Activated CD4-positive, alpha-beta T cell treated with anti-CD3 and anti-CD28 coated beads for 4 hours (primary cell): ENCODE data around the gene ZC3HAV1.
"Not testable (repeated sequence)": the region's sequence is repeated elsewhere in the genome, so short reads cannot be mapped to it uniquely, and the experiment has no call there.

ENCODE experiments used
- DNase-seq, 2 donors: peaks; one replicate each; pipeline ENCODE4 v3.0.0-alpha.2; 2020

Gene ZC3HAV1

GRCh38 chr7:139081584-139081983, 27.9 kb downstream of the ZC3HAV1 start:
- DNase-seq, result no peak

GRCh38 chr7:139080905-139081304, 28.6 kb downstream of the ZC3HAV1 start:
- no peak for DNase-seq

GRCh38 chr7:139079861-139080260, 29.7 kb downstream of the ZC3HAV1 start:
- no peak for DNase-seq

- DNase-seq, result no peak
These were observed 30.6 kb downstream of the ZC3HAV1 start for GRCh38 chr7:139078911-139079310.

- DNase-seq, result no peak
These were observed 31.1 kb downstream of the ZC3HAV1 start for GRCh38 chr7:139078399-139078798.

GRCh38 chr7:139077706-139078105, 31.8 kb downstream of the ZC3HAV1 start:
- not testable (repeated sequence) for DNase-seq

- no peak for DNase-seq
These were observed 33.4 kb downstream of the ZC3HAV1 start for GRCh38 chr7:139075871-139076686.

- DNase-seq, result peak; percentile 66 to 74
These were observed 34.4 kb downstream of the ZC3HAV1 start for GRCh38 chr7:139075031-139075652.

- no peak for DNase-seq
These were observed 36.7 kb downstream of the ZC3HAV1 start for GRCh38 chr7:139072796-139073195.

GRCh38 chr7:139071680-139072079, 37.8 kb downstream of the ZC3HAV1 start:
- DNase-seq, result no peak

GRCh38 chr7:139068544-139069399, 40.7 kb downstream of the ZC3HAV1 start:
- no peak for DNase-seq

GRCh38 chr7:139066315-139066714, 43.2 kb downstream of the ZC3HAV1 start:
- no peak for DNase-seq

- no peak for DNase-seq
These were observed 44.2 kb downstream of the ZC3HAV1 start for GRCh38 chr7:139065323-139065722.

GRCh38 chr7:139061416-139061815, 48.1 kb downstream of the ZC3HAV1 start:
- DNase-seq, result no peak

GRCh38 chr7:139060695-139061237, 48.8 kb downstream of the ZC3HAV1 start:
- DNase-seq, result no peak

GRCh38 chr7:139059905-139060304, 49.6 kb downstream of the ZC3HAV1 start:
- no peak for DNase-seq

GRCh38 chr7:139058943-139059342, 50.6 kb downstream of the ZC3HAV1 start:
- no peak for DNase-seq

GRCh38 chr7:139055674-139056073, 53.8 kb downstream of the ZC3HAV1 start:
- no peak for DNase-seq

GRCh38 chr7:139054656-139055055, 54.9 kb downstream of the ZC3HAV1 start:
- DNase-seq, result not testable (repeated sequence)

- DNase-seq, result no peak
These were observed 55.4 kb downstream of the ZC3HAV1 start for GRCh38 chr7:139054101-139054500.

- DNase-seq, result no peak
These were observed 57.9 kb downstream of the ZC3HAV1 start for GRCh38 chr7:139051655-139052054.

GRCh38 chr7:139049936-139050335, 59.6 kb downstream of the ZC3HAV1 start:
- no peak for DNase-seq

GRCh38 chr7:139049111-139049510, 60.4 kb downstream of the ZC3HAV1 start:
- no peak for DNase-seq
